ENCODE measurements around the gene SPACA6.
A peak's percentile ranks its signal among the peaks of the same experiment; 100 is the strongest.

- TF ChIP-seq POLR2AphosphoS5 (IDR thresholded peaks at IDR 0.05; ENCODE audit: low read depth) = peak; percentile 60
- TF ChIP-seq CTCF (conservative IDR thresholded peaks at IDR 0.05; ENCODE audit: low read depth in 2 of 2) = no peak
- TF ChIP-seq CREB1 (CRISPR knock-in tag; IDR thresholded peaks at IDR 0.05; ENCODE audit: low read depth) = peak; percentile 74
- TF ChIP-seq ZNF331 (CRISPR knock-in tag; IDR thresholded peaks at IDR 0.05; ENCODE audit: low read depth) = no peak
- no peak for TF ChIP-seq ETS1 (IDR thresholded peaks at IDR 0.05)
- TF ChIP-seq JUNB (IDR thresholded peaks at IDR 0.05; ENCODE audit: unreplicated experiment) = no peak
- TF ChIP-seq REST (IDR thresholded peaks at IDR 0.05; ENCODE audit: unreplicated experiment) = no peak
- no peak for TF ChIP-seq EZH2 (IDR thresholded peaks at IDR 0.05; ENCODE audit: low read depth, unreplicated experiment)
- TF ChIP-seq EZH2phosphoT487 (IDR thresholded peaks at IDR 0.05; ENCODE audit: unreplicated experiment) = no peak
- no peak for TF ChIP-seq NANOG (IDR thresholded peaks at IDR 0.05; ENCODE audit: borderline replicate concordance)
- TF ChIP-seq ZNF462 (CRISPR knock-in tag; IDR thresholded peaks at IDR 0.05) = no peak
- TF ChIP-seq STAT1 (IDR thresholded peaks at IDR 0.05; ENCODE audit: unreplicated experiment) = no peak
Measured at GRCh38 chr19:51702103-51702824, 9.1 kb downstream of the SPACA6 start.
